ENCODE results near the gene PHEX.

DNA sequence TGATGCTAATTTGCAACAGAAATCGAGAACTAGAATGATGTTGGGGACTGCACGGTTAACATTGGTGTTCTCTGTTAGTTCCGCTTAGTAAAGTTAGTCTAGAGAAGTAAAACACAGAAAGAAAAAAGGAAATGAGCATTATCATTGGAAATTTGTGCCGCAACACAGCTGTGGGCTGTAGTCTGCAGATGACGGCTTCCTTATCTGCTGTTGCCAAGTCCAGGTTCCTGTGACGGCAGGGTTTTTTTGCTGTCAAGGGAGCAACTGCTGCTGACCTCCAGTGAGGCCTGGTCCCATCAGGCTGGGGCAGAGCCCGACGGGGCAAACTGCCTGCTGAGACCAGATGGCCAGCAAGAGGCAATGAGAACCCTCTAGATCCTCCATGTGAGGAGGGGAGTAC is 38.9 kb upstream of the PHEX start:
- TF ChIP-seq, protein P1, sequence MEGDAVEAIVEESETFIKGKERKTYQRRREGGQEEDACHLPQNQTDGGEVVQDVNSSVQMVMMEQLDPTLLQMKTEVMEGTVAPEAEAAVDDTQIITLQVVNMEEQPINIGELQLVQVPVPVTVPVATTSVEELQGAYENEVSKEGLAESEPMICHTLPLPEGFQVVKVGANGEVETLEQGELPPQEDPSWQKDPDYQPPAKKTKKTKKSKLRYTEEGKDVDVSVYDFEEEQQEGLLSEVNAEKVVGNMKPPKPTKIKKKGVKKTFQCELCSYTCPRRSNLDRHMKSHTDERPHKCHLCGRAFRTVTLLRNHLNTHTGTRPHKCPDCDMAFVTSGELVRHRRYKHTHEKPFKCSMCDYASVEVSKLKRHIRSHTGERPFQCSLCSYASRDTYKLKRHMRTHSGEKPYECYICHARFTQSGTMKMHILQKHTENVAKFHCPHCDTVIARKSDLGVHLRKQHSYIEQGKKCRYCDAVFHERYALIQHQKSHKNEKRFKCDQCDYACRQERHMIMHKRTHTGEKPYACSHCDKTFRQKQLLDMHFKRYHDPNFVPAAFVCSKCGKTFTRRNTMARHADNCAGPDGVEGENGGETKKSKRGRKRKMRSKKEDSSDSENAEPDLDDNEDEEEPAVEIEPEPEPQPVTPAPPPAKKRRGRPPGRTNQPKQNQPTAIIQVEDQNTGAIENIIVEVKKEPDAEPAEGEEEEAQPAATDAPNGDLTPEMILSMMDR (IDR thresholded peaks at IDR 0.05; ENCODE audit: insufficient read depth, low read length) = no peak
- TF ChIP-seq, protein P2, sequence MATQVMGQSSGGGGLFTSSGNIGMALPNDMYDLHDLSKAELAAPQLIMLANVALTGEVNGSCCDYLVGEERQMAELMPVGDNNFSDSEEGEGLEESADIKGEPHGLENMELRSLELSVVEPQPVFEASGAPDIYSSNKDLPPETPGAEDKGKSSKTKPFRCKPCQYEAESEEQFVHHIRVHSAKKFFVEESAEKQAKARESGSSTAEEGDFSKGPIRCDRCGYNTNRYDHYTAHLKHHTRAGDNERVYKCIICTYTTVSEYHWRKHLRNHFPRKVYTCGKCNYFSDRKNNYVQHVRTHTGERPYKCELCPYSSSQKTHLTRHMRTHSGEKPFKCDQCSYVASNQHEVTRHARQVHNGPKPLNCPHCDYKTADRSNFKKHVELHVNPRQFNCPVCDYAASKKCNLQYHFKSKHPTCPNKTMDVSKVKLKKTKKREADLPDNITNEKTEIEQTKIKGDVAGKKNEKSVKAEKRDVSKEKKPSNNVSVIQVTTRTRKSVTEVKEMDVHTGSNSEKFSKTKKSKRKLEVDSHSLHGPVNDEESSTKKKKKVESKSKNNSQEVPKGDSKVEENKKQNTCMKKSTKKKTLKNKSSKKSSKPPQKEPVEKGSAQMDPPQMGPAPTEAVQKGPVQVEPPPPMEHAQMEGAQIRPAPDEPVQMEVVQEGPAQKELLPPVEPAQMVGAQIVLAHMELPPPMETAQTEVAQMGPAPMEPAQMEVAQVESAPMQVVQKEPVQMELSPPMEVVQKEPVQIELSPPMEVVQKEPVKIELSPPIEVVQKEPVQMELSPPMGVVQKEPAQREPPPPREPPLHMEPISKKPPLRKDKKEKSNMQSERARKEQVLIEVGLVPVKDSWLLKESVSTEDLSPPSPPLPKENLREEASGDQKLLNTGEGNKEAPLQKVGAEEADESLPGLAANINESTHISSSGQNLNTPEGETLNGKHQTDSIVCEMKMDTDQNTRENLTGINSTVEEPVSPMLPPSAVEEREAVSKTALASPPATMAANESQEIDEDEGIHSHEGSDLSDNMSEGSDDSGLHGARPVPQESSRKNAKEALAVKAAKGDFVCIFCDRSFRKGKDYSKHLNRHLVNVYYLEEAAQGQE (IDR thresholded peaks at IDR 0.05; ENCODE audit: insufficient replicate concordance, low read depth) = no peak
- peak; percentile 51; the same call in 1 of the 2 replicates for TF ChIP-seq POLR2AphosphoS5 (IDR thresholded peaks at IDR 0.05; ENCODE audit: low read depth)
